Left colon (tissue), 2 donors: ENCODE measurements around the gene HDAC7. TPM values are rescaled to one million over a fixed set of nuclear protein-coding genes. Genes with fewer than 3 reads are reported as not detected.
"Not testable (repeated sequence)": the region's sequence is repeated elsewhere in the genome, so short reads cannot be mapped to it uniquely, and the experiment has no call there.

Experiments
- ATAC-seq: fragments of 200-7000 bp; cut with Tn5 transposase; one replicate; pipeline ENCODE4 v1.9.1; 2020; ENCODE audit warnings: mild to moderate bottlenecking, moderate library complexity
- DNase-seq, 2 donors: peaks; one replicate each; pipeline ENCODE4 v3.0.0-alpha.2; 2020
- intact Hi-C, 2 donors: fragments of 100-400 bp; cut with DNase I in 1 of 2; cut with micrococcal nuclease in 1 of 2; formaldehyde crosslinking; loops; one replicate each; pipeline versions ENCODE4 v1.11.2 to v1.14.0; 2022; cut with DNase I, micrococcal nuclease
- total RNA-seq, 2 donors: library from RNA; stranded (reverse); fragmentation: NEBNext Ultra II Directional; extraction: Animal tissue kit (Norgen Biotek cat#: 25700); gene quantifications; one replicate each; pipeline ENCODE4 v1.2.1, GENCODE V29; 2021
- donor health status: DM: no; HTN: no; CAD: no.
- donor health status: DM: yes; HTN: yes; CAD: no.

Gene HDAC7
- total RNA-seq, 2 donors from 2014 or later = 21.6 to 25.6 TPM

DNA sequence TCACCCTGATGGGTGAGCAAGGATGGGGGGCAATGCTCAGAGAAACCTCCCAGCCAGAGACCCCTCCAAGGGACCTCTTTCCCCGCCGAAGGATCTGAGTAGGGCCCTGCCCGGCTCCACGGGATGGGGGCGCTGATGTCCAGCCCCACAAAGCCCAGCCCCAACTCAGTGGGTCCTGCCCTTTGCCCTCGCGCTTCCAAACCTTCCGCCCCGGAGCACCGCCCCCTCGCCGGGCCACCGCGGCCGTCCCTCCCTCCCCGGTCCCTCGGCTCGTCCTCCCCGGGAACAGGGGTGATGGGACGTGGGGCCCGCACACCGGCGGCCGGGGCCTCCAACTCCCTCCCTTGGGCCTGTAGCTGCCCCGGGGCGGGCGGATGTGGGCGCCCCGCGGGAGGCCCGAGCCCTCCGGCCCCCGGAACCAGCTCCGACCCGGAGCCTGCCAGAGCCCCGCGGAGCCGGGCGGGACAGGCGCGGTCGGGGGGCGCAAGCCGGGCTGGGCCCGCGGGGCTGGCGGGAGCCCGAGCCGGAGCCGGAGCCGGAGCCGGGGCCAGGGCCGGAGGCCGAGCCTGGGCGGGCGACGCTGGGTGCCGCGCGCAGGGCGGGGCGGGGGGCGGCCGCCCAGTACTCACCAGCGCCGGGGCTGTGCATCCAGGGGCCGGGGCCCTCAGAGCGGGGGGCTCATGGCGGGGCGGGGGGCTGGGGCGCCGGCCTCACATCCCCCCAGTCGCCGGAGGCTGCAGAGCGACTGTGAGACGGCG is 386 bp downstream of the HDAC7 start:
- DNase-seq (peak; percentile 73 to 79), ATAC-seq (peak; percentile 54)
- intact Hi-C loops = no loop called here

DNA sequence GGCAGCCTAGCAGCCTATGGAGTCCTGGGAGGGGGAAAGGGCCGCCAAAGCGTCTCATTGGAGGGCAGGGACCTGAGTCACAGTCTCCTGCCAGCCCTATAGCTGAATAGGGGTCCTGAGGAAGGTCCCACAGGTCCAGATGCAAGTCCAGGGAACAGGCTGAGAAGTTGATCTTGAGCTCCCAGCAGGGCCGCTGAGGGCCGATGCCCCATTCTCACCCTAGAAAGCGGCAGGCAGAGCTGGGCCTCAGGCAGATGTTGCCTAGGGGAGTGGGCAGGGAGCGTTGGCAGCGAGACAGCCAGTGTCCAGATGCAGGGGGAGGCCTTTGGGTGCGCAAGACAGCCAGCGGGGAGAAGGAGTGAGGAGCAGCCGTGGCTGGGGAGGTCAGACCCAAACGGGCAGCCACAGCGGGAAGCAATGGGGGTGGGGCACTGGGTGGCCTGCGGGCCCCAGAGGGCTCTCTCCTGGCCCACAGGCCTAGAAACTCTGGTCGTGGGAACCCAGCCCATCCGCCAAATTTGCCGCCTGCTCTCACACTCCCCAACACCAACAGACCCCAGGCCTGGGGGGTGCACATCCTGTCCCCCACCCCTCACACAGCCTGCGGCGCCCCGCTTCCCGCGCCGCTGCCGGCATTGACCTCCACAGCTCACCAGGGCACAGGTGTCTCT is 1.1 kb downstream of the HDAC7 start:
- intact Hi-C loops = no loop called here
- no peak for ATAC-seq
- DNase-seq = peak; percentile 57 to 59

DNA sequence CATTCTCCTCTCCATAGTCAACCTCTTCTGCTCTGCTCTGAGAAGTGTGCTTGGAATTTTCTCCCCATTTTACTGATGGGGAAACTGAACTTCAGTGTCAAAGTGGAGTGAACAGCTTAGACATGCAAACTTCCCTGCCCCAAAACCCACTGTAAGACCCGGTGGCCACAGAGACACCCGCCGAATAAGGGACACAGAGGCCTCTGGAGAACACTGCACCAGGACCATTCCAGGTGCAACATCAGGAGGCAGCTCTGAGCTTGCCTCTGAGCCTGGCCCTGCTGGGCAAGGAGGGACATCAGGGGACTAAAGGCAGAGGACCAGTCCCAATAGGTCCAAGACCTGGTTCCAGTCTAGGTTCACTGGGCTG is 1.7 kb downstream of the HDAC7 start:
- intact Hi-C loops = no loop called here

DNA sequence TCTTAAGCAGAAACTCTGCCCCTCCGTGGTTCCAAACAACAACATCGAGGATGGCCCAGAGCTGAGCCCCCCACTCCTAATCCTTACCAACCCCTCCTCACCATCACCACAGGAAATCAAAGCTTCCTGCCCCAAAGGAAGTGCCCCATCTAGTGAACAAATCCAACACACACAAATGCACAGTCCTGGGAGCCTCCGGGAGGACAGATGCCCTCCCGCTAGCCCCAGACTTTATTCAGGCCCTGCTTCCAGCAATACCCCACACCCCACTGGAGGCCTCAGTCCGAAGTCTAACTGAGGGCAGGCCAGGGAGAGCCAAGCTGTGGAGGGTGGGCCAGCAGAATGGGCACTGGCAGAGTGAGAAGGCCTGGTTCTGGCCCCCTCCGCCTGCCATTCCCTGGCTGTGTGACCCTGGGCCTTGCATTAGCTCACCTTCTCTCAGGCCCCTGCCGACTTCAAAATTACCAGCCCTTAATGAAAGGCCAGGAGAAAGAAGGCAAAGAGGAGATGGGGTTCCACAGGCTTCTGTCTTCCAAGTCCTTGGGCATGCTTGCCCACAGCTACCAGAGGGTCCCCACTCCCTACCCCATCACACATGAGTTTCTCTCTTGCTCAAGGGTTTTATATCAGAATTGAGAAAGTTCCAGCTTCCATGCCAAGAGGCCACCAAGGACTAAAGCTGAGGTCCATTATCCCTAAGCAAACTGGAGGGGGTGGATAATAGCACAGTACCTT is 2.3 kb downstream of the HDAC7 start:
- ATAC-seq = no peak
- DNase-seq = no peak
- intact Hi-C loops = no loop called here

More for the DNA sequence above, 1.7 kb downstream of the HDAC7 start:
- ATAC-seq (no peak), DNase-seq (no peak)

DNA sequence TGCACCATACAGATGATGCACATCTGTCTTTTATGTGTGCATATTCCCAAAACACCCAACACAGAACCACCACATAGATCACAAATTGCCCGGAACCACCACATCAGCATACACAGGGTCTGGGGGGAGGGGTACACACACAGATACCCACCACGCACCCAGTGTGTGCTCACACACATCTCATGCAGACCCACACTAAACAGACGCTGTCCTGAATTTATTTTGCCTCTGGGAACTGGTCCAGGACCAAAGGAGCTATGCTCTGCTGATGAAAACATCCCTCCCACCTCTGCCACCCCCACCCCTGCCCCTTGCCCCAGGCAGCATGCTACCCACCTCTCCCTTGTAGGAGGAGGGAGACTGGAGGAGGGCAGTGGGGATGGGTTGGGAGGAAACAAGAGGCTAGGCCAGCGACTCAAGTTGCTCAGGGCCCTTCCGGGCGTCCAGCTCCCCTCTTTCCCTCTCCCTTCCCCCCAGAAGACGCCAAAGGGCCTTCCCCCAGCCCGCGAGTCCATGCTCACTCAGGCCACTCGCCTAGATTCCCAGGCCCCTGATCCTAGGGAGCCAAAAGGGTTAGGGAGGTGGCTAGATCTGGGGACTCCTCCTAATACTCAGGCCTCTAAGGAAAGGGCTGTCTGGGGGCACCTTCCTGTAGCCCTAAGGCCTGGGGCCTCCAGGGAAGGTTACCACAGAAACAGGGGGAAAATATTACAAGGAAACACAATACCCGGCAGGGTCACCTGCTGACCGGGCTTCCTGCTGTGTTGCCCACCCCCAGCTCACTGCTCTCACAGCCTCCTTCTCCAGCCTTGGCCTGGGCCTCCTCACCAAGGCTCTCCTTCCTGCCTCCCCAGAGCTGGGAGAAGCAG is 3.1 kb downstream of the HDAC7 start:
- DNase-seq (no peak), ATAC-seq (no peak)
- intact Hi-C loops = no loop called here

DNA sequence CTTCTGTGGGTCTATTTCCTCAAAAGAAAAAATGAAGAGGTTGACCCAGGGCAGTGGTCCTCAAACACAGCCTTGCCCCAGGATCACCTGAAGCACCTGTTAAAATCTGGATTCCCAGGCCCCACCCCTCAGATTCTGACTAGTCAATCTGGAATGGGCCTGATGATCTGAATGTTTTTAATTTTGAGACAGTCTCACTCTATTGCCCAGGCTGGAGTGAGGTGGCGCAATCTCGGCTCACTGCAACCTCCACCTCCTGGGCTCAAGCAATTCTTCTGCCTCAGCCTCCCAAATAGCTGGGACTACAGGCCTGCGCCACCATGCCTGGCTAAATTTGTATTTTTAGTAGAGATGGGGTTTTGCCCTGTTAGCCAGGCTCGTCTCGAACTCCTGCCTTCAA is 4.3 kb downstream of the HDAC7 start:
- ATAC-seq, intact Hi-C loops, DNase-seq: not testable (repeated sequence)

DNA sequence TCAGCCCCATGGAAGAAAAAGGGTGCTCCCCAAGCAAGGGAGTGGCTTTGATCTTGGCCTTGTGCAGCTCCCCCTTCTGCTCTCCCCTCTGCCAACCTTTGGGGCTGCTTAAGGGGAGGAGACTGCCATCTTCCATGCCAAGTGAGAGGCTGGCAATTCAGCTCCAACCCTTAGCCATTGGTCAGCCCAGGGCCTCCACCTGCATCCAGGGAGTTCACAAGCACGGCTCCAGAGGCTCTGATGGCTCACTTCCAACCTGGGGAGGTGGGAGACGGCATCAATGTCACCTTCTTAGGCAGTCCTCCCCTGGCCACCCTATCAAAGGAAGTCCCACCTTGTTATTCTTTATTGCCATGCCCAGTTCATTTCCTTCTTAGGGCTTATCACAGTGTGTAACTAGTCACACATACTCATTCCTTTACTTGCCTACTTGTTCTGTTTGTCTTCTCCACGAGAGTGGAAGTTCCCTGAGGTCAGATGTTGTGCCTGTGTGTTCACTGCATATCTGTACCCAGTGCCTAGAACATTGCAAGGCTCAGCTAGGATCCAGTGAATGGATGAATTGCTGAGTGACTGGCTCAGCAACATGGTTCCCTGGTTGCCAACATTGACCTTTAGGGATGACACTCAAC is 5.0 kb downstream of the HDAC7 start:
- ATAC-seq (no peak), DNase-seq (no peak)
- intact Hi-C loops = no loop called here

DNA sequence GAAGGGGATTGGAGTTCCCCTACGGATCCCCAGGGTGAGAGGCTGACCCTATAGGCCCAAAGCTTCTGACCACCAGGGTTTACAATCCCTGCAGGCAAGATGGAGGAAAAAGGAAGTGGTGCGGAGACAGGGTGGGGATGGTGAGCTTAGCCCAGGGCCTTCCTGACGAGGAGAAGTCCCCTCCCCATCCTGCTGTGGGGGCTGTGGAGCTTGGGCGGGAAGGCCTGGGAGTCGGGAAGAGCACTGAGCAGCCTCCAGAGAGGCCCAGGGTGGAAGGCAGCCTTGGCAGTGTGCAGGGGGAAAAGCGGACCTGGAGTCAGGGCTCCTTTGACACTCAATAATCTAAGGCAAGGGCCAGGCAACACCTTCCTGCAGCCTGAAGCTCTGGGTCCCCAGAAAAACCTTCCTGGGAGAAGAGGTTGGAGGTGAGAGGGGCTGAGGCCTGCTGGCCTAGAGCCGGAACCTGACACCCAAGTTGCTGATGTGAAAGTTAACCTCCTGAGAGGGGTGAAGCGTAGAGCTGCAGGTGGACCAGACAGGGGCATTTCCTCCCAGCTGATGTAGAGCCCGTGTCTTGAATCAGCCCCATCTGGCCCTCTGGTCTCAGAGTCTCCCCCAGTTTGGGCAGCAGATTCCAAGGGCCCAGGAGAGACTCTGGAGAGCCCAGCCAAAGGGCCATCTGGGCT is 6.0 kb downstream of the HDAC7 start:
- DNase-seq (no peak), ATAC-seq (peak; percentile 21)
- intact Hi-C loops = no loop called here

DNA sequence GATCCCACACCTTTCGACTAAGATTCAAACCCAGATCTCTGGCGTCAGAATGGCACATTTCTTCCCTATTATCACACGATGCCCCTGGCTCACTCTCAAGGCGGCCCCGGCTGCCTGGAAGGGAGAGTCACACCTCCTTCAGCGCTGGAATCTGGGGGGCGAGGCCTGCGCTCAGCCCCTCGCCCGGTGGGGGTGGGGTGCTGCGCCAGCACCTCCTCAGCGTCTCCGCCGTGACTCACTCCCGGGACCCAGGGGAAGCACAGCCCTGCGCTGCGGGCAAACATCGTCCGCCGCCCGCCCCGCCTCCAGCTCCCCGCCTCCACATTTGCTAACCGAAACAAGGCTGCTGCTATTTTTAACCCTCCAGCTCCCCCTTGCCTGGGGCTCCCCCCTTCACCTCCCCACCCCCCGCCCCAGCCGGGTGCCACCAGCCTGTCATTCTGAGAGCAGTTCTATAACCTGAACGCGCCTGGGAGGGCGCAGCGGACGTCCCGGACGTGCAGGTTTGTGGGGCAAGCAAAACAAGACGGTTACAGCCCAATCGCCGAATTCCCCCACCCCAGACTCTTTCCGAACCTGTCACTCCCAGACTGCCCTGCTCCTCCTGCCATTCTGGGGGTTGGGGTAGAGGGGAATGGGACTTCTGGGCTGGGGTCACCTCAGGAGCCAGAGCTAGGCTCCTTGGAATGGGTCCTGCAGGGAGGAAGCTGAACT is 6.7 kb downstream of the HDAC7 start:
- DNase-seq = peak; percentile 88 to 91

DNA sequence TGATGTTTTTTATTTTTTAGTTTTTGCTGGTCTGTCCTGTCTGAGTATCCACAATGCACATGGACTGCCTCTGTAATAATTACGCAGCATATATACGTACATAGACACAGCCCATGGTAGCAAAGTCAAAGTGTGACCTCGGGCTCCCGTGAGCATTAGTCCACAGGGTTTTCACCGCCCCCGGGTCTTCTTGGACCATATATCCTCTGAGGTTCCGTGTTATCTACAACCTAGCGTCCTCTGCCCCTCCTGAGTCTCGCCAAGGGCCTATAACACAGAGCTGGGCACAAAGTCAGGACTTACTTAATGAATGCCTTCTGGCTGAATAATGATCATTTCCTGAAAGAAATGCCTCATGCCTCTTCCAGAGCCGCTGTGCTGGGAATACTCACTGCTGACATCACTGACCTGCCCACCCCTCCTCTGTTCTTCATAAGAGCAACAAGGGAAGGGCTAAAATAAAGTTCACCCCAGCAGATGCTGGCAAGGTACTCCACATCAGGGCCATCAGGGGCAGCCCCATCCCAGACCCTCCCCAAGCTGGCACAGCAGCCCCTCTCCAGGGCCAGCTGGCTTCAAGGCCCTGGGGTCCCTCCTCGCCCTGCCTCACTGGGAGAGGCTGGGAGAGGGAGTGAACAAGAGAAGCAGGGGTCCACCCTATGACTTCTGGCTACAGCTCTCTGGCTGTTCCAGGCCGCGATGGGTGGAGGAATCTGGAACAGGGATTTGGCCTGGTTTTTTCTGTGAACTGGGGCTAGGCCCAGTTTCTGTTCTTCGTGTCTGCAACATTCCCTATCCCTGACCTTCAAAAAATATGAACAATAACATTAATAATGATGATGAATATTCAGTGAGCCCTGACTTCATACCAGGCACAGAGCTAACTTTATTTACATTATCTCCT is 7.9 kb downstream of the HDAC7 start:
- ATAC-seq = no peak
- peak in 1 of 2 donors; percentile 49 for DNase-seq
- intact Hi-C loops = no loop called here

More for the DNA sequence above, 6.7 kb downstream of the HDAC7 start:
- ATAC-seq = peak; percentile 84
- intact Hi-C loops = no loop called here

DNA sequence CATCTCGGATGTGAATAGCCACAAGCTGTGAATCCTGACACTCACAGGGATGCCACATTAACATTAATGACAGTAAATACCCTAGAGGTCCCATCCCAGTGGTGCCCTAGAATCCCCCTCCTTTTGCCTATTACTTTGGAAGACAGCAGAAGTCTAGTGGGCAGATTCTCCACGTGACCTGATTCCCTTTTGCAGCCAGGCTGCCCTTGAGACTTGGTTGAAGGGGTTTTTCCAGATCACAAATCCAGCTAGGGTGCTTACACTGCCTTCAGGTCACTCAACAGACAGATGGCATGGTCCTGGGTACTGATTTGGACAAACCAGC is 8.7 kb downstream of the HDAC7 start:
- no peak for ATAC-seq
- DNase-seq = no peak
- intact Hi-C loops = no loop called here

DNA sequence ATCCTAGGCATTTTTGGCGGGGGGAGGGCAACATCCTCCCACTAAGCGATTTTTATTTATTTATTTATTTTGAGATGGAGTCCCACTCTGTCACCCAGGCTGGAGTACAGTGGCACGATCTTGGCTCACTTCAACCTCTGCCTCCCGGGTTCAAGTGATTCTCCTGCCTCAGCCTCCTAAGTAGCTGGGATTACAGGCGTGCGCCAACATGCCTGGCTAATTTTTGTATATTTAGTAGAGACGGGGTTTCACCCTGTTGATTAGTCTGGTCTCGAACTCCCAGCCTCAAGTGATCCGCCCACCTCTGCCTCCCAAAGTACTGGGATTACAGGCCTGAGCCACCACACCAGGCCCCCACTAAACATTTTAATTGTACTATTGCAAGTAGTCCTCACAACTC is 10.2 kb downstream of the HDAC7 start:
- intact Hi-C loops, ATAC-seq, DNase-seq: not testable (repeated sequence)

DNA sequence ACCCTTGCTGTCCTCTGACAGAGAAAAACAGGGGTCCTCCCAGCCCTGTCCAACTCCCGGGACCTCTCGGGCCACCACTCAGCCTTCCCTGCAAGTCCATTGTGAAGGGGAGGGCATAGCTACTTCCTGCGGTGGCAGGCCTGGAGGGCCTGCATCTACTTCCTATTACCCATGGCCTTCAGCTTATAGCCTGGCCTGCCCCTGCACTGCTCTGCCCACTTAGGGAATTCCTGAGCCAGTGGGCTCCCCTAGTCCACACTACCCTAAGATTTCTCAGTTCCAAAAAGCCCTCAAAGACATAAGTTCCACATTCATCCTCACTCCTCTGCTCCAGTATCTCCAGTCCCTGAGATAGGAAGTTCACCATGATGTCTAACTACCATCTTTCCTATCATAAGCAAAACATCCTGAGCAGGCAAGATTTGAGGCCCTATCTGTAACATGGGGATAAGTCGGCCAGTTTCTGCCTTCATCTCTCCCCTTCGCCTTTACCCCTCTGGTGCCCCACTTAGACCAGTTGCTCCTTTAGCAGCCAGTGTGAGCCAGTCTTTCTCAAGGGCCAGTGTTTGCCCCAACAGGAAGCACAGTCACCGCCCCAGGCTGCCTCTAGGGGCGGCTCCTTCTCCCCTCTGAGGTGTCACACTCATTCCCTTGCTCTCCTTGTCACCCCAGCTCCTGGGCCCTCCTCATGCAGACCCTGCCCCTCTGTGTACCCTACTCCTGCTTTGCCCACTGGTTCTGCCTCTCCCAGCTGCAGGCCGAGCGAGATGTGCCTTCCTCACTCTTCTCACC is 10.9 kb downstream of the HDAC7 start:
- intact Hi-C loops = no loop called here
- ATAC-seq (no peak), DNase-seq (no peak)

DNA sequence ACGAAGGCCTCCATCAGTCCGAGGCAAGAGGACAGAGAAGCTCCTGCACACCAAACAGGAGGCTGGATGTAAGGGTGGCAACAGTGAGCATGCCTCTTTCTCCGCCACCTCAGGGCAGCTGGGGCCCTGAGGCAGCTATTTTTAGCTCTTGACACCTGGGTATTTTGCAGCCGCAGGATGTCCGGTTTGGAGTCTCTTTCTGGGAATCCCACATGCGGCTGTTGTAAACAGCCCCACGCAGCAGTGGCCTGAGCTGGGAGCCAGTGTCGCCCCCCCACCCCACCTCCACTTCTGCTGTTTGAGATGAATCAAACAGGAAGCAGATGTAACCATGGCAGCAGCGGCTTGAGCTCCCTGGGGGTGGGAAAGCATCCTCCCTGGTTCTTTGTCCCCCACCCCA is 11.7 kb downstream of the HDAC7 start:
- DNase-seq = peak; percentile 72 to 74
- ATAC-seq = no peak
- intact Hi-C loops = no loop called here

DNA sequence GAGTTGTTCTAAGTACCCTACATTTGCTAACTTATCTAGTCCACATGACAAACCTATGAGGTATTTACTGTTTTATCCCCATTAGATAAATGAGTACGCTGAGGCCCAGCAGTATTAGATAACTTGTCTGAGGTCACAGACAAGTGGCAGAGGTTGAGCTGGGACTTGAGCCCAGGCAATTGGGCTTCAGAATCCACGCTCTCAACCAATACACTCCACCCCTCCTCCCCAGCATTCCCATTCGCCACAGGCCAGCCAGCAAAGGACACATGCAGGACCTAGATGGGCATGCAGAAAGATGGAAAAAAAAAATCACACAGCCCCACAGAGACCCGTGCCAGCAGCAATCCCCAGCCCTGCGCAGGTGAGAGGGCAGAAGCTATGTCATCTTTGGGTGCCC is 12.4 kb downstream of the HDAC7 start:
- ATAC-seq (no peak), DNase-seq (no peak)
- intact Hi-C loops = no loop called here

DNA sequence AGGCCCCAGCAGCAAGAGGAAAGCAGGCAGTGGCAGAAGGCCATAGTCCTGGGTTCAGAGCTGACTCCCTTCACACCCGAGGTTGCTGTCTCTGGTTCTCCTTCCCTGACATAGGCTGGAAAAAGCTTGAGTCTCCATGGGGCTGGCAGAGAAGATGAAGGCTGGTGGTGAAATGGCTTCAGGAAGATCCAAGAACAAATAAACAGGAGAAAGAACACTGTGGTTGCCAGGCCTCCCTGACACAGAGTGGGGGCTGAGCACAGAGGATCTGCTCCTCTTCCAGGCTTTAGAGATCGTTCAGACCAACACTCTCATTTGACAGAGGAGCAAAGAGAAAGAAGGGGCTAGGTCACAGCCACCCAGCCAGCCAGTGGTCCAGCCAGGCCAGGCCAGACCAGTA is 14.3 kb downstream of the HDAC7 start:
- ATAC-seq (no peak), DNase-seq (no peak)
- intact Hi-C loops = no loop called here
